Keratinocyte (primary cell): Measurements from ENCODE around the gene MICAL3.

Experiments used
- CTCF ChIP-seq, 3 experiments: IDR thresholded peaks in 1 of 3; conservative IDR thresholded peaks in 1 of 3; optimal IDR thresholded peaks in 1 of 3; 2 replicates in 2 of 3; 3 replicates in 1 of 3; pipeline versions ENCODE3 to v1.5.1; 2011; ENCODE audit warnings: low read length in 3 of 3, mild to moderate bottlenecking in 3 of 3, moderate library complexity in 2 of 3, control low read depth in 1 of 3, inconsistent platforms in 1 of 3; ENCODE audit not compliant: insufficient read depth in 2 of 3; ENCODE audit errors: extremely low read depth in 1 of 3
- EZH2 ChIP-seq: IDR thresholded peaks from one replicate; pipeline ENCODE4 v1.6.1; 2012; ENCODE audit warnings: inconsistent platforms, mild to moderate bottlenecking, low read length, moderate library complexity

GRCh38 chr22:18048441-18048898 lies 24.1 kb upstream of the MICAL3 start:
- TF ChIP-seq CTCF (optimal IDR thresholded peaks at IDR 0.05 in 1 of 3, IDR thresholded peaks at IDR 0.05 in 1 of 3, conservative IDR thresholded peaks at IDR 0.05 in 1 of 3; ENCODE audit: extremely low read depth in 1 of 3, insufficient read depth in 2 of 3, low read length in 3 of 3) (no peak), EZH2 (no peak)
